IPS-15b (cell line): ENCODE results near the gene PSMB7.

Source experiments
- H3K27me3 ChIP-seq: one replicate; pipeline ENCODE4 v1.6.1; 2013; ENCODE audit warnings: low read length; ENCODE audit not compliant: control insufficient read depth, insufficient read depth
- H3K36me3 ChIP-seq: one replicate; pipeline ENCODE4 v1.6.1; 2013; ENCODE audit warnings: low read length; ENCODE audit not compliant: control insufficient read depth, insufficient read depth
- H3K4me1 ChIP-seq: one replicate; pipeline ENCODE4 v1.6.1; 2013; ENCODE audit warnings: mild to moderate bottlenecking, low read length; ENCODE audit not compliant: control insufficient read depth, insufficient read depth
- H3K4me3 ChIP-seq: one replicate; pipeline ENCODE4 v1.5.1; 2013; ENCODE audit warnings: low read depth, low read length
- H3K9ac ChIP-seq: one replicate; pipeline ENCODE4 v1.6.1; 2013; ENCODE audit warnings: low read depth, mild to moderate bottlenecking, low read length
- H3K9me3 ChIP-seq: one replicate; pipeline ENCODE4 v1.6.1; 2013; ENCODE audit warnings: mild to moderate bottlenecking, low read length; ENCODE audit not compliant: control insufficient read depth, insufficient read depth

Gene PSMB7

GRCh38 chr9:124452841-124453585 is 37.8 kb upstream of the PSMB7 start:
- Histone ChIP-seq H3K4me3 (peak overlapping the region; percentile 46), H3K27me3 (peaks cover 31% of the 10 kb centered on the region), H3K36me3 (peaks cover 3% of the 10 kb centered on the region), H3K9ac (no peak overlapping the region), H3K9me3 (no peaks in the 10 kb centered on the region), H3K4me1 (peaks cover 6% of the 10 kb centered on the region)

- Histone ChIP-seq H3K27me3 (peaks cover 31% of the 10 kb centered on the region), H3K9me3 (no peaks in the 10 kb centered on the region), H3K9ac (no peak overlapping the region), H3K36me3 (peaks cover 3% of the 10 kb centered on the region), H3K4me3 (no peak overlapping the region), H3K4me1 (peaks cover 6% of the 10 kb centered on the region)
These were observed 37.1 kb upstream of the PSMB7 start for GRCh38 chr9:124452326-124452725.

DNA sequence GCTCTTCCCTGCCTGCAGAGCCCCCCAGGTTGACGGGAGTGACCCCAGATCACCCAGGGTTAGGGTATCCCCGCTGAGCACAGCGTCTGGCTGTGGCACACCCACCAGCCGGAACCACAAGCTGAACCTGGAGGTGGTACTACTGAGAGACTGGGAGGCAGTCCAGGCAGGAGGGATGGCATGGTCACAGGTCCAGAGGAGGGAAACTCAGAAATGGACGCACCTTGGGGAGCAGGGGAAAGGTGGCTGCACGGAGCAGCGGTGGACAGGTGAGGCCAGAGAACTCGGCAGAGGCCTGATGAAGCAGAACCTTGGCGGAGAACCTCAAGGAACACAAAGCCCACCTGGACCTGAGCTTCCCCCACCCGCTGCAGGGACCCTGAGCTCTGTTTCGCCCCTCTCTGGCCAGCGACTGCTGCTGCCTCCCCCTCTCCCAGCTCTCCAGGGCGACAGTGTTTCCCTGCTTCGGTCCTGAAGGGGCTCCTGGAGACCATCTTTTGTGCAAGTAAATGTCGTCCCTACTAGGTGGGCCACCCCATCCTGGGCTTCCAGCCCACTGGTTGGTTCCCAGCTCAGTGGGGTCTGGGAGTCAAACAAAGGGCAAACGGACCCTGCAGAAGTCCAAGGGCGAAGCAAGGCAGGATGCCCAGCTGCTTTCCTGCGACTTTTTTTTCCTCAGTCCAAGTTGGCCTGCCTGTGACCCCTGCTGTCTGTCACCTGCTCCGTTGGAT is 35.9 kb upstream of the PSMB7 start:
- H3K9me3 ChIP-seq, result no peaks in the 10 kb centered on the region
- peaks cover 6% of the 10 kb centered on the region for H3K4me1 ChIP-seq
- H3K4me3 ChIP-seq, result peak overlapping the region; percentile 73
- peaks cover 31% of the 10 kb centered on the region for H3K27me3 ChIP-seq
- no peak overlapping the region for H3K9ac ChIP-seq
- peaks cover 3% of the 10 kb centered on the region for H3K36me3 ChIP-seq

DNA sequence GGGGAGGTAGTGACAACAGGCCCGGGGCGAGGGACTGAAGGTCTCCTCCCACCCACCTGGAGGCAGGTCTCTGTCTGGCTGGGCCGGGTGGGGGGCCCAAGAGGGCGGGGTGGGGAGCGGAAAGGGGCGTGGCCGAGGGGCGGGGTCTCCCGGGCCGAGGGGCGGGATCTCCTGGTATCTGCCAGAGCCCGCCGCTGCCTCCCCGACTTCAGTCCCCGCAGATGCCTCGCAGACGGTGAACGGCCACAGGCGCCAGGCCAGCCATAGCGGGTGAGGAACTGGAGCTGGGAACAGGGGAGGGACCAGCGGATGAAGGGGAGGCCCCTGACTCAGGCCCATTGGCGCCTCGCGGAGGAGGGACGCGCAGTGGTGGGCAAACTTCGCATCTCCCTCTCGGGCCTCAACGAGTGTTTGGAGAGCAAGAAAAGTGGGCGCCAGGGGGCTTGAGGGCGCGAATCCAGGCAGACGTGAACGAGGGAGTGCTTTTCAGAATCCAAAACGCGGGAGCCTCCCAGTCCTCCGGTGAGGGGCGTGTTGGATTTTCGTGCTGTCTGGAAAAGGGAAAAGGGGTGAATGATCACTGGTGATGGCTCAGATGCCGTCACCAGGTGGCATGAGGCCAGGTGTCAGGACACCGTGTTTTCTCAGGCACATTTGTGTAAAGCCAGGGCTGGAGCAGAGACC is 35.1 kb upstream of the PSMB7 start, which contains the start of gene ADGRD2:
Gene ADGRD2, plus strand, starts transcription at position 211 of the 684 bp plus-strand sequence. CDS start 1,216 bp downstream, outside the sequence.
- peaks cover 3% of the 10 kb centered on the region for H3K36me3 ChIP-seq
- H3K4me3 ChIP-seq, result peak within 1 kb of the TSS; percentile 73
- no peaks in the 10 kb centered on the region for H3K9me3 ChIP-seq
- H3K27me3 ChIP-seq, result peaks cover 31% of the 10 kb centered on the region
- H3K4me1 ChIP-seq, result peaks cover 6% of the 10 kb centered on the region
- no peak within 1 kb of the TSS for H3K9ac ChIP-seq

DNA sequence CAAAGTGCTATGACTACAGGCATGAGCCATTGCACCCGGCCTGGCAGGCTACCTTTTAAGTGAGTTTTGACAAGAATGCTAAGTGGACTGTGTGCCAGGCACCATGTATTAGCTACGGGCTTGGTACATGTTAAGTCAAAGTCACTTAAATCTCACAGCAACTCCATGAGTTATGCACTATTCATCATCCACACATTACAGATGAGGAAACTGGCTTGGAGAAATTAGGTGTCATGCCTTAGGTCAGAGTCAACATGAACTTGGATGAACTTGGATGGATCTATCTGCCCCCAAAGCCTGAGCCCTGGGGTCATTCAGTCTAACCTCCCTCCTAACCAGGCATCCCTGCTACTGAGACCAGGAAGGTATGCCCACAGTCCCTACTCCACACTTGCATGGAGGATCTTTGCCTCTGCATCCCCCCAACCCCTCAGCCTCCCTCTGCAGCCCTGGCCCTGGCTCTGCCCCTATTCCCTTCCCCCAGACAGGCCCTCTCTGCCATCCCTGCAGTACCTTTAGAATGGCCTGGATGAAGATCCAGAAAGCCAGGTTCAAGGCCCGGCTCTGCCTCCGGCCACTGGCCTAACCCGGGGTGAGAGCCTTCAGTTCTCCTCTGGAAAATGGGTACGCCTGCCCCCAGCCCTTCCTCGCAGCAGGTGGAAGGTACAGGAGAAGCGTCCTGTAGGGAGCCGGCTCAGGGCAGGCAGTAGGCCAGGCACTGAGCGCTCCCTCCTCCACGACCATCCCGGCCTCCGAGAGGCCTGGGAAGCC is 34.3 kb upstream of the PSMB7 start:
- Histone ChIP-seq H3K4me1 (peaks cover 6% of the 10 kb centered on the region), H3K9ac (no peak overlapping the region), H3K4me3 (peak overlapping the region; percentile 13), H3K36me3 (peaks cover 3% of the 10 kb centered on the region), H3K9me3 (no peaks in the 10 kb centered on the region), H3K27me3 (peaks cover 31% of the 10 kb centered on the region)

DNA sequence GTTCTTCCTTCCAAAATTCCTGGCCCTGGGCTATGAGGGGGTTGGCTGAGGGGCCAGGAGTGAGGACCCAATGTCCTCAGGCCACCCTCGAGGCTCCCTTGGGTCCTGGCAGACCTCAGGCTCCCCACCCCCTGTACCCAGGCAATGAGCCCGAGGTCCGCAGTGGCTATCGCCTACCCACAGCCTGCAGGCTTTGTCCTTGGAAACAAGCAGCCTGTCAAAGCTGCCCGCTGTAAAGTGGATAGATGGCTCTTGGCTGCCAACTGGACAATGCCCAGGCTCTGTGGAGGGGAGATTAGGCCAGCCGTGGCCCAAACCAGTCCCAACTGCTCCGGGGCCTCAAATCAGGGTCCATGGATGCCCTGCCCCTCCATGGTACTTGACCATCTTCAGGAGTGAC is 32.8 kb upstream of the PSMB7 start:
- H3K4me3 ChIP-seq, result no peak overlapping the region
- H3K4me1 ChIP-seq, result peaks cover 6% of the 10 kb centered on the region
- H3K27me3 ChIP-seq, result peaks cover 25% of the 10 kb centered on the region
- H3K9ac ChIP-seq, result no peak overlapping the region
- peaks cover 3% of the 10 kb centered on the region for H3K36me3 ChIP-seq
- H3K9me3 ChIP-seq, result no peaks in the 10 kb centered on the region

GRCh38 chr9:124447297-124447661 is 32.0 kb upstream of the PSMB7 start:
- Histone ChIP-seq H3K4me3 (no peak overlapping the region), H3K9me3 (no peaks in the 10 kb centered on the region), H3K9ac (no peak overlapping the region), H3K27me3 (peaks cover 18% of the 10 kb centered on the region), H3K36me3 (no peaks in the 10 kb centered on the region), H3K4me1 (peaks cover 6% of the 10 kb centered on the region)

GRCh38 chr9:124444166-124444565 is 28.9 kb upstream of the PSMB7 start:
- H3K36me3 ChIP-seq, result no peaks in the 10 kb centered on the region
- no peak overlapping the region for H3K4me3 ChIP-seq
- no peaks in the 10 kb centered on the region for H3K9me3 ChIP-seq
- no peaks in the 10 kb centered on the region for H3K27me3 ChIP-seq
- no peaks in the 10 kb centered on the region for H3K4me1 ChIP-seq
- H3K9ac ChIP-seq, result no peak overlapping the region

DNA sequence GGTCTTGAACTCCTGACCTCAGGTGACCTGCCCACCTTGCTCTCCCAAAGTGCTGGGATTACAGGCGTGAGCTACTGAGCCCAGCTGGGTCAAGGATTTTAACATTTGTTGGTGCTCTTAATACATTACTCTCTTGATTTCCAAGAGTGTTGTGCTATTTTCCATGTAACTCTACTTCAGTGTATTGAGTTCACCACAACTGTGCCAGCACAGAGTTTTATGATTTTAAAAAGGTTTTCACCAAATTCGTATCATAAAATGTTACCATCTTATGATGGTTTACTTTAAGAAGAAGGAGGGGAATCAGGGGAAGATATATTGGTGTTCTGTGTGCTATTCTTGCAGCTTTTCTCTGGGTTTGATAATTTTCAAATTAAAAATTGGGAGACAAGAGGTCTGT is 28.4 kb upstream of the PSMB7 start:
- Histone ChIP-seq H3K9me3 (no peaks in the 10 kb centered on the region), H3K36me3 (no peaks in the 10 kb centered on the region), H3K9ac (no peak overlapping the region), H3K4me3 (no peak overlapping the region), H3K4me1 (no peaks in the 10 kb centered on the region), H3K27me3 (no peaks in the 10 kb centered on the region)

DNA sequence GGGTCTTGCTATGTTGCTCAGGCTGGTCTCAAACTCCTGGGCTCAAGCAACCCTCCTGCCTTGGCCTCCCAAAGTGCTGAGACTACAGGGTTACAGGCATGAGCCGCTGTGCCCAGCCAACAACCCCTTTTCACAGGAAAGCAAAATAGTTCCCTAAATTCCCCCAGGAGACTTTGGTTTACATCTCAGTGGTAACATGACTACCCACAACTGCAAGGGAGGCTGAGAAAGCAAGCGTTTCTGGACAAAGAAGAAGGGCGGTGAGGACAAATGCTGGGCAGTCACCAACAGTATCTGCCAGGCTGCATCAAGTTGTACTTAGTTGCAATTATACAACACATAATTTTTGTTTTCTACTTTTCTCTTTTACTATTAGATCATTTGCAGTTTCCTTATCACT is 27.6 kb upstream of the PSMB7 start:
- Histone ChIP-seq H3K27me3 (no peaks in the 10 kb centered on the region), H3K9ac (no peak overlapping the region), H3K9me3 (no peaks in the 10 kb centered on the region), H3K4me1 (no peaks in the 10 kb centered on the region), H3K4me3 (no peak overlapping the region), H3K36me3 (no peaks in the 10 kb centered on the region)

GRCh38 chr9:124442379-124442778 is 27.1 kb upstream of the PSMB7 start:
- no peak overlapping the region for H3K9ac ChIP-seq
- H3K36me3 ChIP-seq, result no peaks in the 10 kb centered on the region
- no peaks in the 10 kb centered on the region for H3K4me1 ChIP-seq
- no peak overlapping the region for H3K4me3 ChIP-seq
- H3K27me3 ChIP-seq, result no peaks in the 10 kb centered on the region
- H3K9me3 ChIP-seq, result no peaks in the 10 kb centered on the region
